GM19023 (cell line): ENCODE measurements around the gene FAM240A.
"Not testable (repeated sequence)": the region's sequence is repeated elsewhere in the genome, so short reads cannot be mapped to it uniquely, and the experiment has no call there.

Experiments
- ATAC-seq: cut with Tn5 transposase; IDR thresholded peaks from one replicate; pipeline ENCODE4 v1.9.1; 2021; ENCODE audit warnings: mild to moderate bottlenecking, moderate library complexity; ENCODE audit not compliant: unreplicated experiment

Gene FAM240A

DNA sequence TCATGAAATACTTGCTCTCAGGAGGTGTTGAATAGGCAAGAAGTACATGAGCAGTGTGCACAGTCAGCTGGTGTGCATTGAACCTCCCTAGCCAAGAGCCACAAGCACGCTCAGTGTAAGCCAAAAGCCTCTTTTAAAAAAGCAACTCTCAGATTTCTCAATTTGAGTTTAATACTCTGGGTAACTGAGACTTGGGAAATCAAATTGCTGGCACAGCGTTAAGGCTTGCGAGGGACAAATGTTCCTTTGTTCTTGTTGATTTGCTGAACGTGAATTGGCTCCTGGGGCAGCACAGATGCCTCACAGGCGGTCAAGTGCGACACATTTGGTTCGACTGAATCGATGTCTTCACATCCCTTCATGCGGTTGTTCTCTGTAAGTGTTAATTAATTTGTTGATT, at the start of gene FAM240A:
TSS of gene FAM240A (plus strand) at position 202 of the 400 bp plus-strand sequence. CDS start at position 361, 159 bp downstream.
- ATAC-seq: no peak

DNA sequence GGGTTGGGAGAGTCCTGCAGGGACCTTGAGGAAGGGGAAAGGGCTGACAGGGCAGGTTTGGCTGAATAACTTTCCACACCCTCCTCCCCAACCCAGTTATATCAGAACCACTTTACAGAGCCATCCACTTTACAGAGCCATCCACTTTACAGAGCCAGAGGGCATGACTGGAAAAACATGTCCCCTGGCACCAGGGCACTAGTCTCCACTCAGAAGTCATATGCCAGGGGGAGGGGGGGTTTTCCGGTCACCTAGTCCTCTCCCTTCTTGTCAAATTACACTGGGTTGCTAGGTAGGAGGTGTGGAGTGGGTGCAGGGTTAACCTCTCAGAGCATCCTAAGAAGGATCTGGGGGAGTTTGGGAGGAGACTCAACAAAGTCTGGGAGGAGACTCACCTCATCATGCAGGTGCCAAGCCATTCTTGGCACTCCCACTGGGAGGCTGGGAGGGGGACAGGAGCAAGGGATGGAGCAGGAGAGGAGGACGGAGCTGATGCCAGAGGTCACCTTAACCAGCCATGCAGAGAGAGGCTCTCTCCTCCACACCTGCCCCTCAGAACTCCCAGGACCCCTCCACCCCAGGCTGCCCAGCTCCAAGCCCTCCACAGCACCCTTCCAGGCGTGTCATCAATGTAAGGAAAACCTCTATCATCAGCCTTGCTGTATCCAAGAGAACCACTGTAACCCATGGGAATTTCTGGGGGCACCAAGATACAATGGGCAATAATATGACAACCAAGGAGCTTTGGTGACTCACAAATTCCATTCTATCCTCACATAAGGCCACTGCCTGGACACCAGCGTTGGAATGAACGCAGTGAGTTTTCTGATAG, 47.9 kb upstream of the FAM240A start:
- ATAC-seq: no peak

DNA sequence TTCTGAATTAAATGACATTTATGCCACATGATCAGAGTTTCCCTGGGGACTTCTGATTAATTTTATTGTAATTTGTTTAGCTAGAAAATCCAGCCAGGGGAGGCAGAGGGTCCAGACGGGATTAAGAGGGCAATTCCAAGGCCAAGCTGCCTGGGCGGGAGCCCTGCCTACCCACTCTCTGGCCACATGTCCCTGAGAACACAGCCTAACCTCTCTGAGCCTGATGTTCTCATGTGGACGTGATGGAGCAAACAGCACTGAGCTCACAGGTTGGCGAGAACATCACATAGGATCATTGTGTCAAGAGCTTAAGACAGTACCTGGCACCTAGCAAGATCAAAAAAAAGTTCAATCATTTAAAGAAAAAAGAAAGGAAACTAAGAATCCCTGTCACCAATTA, 47.2 kb upstream of the FAM240A start:
- ATAC-seq: no peak

DNA sequence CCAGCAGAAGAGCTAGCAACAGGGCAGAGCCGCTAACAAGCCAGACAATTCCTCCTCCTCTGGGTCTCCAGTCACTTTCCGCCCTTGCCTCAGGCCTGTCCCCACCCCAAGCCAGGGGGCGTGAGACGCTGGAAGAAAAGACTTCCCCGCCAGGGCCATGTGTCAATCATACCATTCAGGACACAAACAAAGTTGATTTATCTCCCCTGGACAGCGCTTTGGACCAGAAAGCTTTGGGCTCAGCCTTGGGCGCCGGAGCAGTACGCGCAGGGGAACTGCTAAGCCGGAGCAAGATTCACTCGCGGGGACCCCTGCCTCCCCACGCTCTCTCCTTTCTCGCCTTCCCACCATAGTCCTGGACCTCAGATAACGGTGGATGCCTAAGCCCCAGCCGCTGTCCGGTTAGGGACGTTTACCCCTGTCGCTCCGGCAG, 46.7 kb upstream of the FAM240A start:
- ATAC-seq: no peak

DNA sequence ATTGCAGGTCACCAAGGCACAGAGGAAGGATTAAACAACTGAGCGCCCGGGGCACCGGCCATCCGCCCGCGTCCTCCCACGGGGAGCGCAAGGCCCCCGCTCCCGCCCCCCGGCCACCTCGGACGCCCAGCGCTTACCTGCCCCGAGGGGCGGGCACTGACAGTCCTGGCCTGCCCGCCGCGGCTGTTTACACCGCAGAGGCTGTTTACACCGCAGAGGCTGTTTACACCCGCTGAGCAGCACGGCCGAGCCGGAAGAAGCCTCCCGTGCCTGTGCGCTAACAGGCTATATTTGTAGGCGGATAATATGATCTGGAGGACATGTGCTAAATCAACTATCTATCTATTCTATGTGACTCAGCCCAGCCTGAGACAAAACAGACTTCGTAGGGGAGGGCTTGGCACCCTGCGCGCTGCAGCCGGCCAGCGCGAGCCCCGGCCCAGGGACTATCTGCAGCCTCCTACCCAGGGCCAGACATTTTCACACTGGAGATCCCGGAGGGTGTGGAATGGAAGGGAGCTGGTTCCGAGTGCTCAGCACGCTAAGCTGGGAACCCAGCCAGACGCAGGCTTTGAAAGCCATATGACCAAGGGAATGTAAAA, 46.2 kb upstream of the FAM240A start, which contains the start of gene LRRC2:
TSS of gene LRRC2 (minus strand) at position 263 of the 602 bp plus-strand sequence. CDS start 14,711 bp downstream, outside the sequence.
- no peak for ATAC-seq

GRCh38 chr3:46571684-46572083, 40.6 kb upstream of the FAM240A start:
- ATAC-seq: no peak

- no peak for ATAC-seq
Observed at GRCh38 chr3:46573701-46574100, 38.6 kb upstream of the FAM240A start.

GRCh38 chr3:46574243-46574646, 38.1 kb upstream of the FAM240A start:
- no peak for ATAC-seq

- no peak for ATAC-seq
Observed at GRCh38 chr3:46574881-46575576, 37.3 kb upstream of the FAM240A start.

DNA sequence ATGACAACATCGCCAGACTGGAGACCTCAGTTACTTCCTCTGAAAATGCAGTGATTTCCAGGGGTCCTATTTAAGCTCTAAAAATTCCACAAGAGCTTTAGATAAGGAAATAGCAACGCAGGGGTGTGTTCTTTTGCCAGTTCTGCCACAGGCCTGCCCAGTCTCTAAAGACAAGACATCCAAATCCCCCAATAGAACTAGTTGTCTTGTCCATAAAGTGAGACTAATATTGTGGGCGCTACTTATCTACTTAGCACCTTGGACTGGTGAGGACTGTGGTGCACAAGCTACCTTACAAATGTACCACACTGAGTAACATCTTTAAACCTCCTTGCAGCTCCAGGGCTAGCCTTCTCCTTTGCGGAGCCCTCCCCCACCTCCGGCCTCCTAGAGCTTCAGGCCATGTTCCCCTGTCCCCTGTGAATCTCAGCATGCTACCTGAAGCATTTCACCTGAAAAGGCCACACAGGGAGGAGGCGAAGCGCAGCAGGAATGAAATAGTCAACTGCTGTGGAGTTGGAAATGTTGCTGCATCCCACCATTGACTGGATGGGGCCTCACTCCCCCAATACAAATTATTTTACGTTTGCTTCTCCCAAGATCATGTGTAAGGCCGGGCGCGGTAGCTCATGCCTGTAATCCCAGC, 36.6 kb upstream of the FAM240A start:
- ATAC-seq: no peak

DNA sequence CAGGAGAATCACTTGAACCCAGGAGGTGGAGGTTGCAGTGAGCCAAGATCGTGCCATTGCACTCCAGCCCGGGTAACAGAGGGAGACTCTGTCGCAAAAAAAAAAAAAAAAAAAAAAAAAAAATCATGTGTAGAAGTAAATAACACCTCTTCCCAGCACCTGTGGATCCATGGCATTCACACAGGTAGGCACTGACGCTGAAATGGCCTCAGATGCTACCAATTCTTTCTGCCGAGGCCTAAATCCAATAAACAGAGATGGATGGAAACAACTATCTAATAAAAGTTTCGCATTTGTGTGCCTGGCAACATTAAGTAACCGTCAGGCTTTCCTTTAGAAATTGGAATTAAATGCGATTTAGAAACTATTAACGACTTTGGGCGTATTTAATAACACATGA, 35.9 kb upstream of the FAM240A start:
- ATAC-seq: no peak

DNA sequence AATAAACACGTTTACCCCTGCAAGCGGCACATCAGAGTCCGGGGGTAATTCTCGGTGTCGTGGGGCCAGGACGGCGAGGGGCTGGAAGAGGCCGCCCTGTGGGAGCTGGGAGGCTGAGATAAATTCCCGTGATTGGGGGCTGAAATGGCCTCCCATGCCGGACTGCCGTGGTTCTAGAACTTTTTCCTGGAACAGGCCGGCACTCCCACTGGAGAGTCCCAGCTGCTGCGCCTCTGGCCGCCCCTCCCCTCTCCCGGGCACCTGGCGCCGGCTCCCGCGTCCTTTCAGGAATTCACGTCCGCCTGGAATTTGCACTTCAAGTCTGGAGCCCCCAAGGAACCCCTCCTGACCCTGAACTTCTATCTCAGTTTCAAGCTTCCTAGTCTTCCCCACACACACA, 35.4 kb upstream of the FAM240A start:
- no peak for ATAC-seq

DNA sequence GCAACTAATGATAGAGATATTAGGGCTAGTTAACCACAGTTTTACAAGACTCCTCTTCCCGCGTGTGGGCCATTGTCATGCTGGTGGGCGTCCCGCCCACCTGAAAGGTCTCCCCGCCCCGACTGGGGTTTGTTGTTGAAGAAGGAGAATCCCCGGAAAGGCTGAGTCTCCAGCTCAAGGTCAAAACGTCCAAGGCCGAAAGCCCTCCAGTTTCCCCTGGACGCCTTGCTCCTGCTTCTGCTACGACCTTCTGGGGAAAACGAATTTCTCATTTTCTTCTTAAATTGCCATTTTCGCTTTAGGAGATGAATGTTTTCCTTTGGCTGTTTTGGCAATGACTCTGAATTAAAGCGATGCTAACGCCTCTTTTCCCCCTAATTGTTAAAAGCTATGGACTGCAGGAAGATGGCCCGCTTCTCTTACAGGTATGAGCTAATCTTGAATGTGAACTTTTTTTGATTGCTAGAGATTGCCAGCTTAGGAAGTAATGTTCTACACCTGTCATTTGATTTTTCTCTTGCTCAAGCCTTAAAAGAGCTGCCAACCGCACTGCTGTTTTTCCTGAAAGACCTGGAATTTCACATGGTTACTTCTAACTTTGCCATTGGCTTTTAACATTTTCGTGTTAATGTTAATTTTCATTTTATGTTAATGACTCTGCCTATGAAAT, 34.6 kb upstream of the FAM240A start:
- not testable (repeated sequence) for ATAC-seq

DNA sequence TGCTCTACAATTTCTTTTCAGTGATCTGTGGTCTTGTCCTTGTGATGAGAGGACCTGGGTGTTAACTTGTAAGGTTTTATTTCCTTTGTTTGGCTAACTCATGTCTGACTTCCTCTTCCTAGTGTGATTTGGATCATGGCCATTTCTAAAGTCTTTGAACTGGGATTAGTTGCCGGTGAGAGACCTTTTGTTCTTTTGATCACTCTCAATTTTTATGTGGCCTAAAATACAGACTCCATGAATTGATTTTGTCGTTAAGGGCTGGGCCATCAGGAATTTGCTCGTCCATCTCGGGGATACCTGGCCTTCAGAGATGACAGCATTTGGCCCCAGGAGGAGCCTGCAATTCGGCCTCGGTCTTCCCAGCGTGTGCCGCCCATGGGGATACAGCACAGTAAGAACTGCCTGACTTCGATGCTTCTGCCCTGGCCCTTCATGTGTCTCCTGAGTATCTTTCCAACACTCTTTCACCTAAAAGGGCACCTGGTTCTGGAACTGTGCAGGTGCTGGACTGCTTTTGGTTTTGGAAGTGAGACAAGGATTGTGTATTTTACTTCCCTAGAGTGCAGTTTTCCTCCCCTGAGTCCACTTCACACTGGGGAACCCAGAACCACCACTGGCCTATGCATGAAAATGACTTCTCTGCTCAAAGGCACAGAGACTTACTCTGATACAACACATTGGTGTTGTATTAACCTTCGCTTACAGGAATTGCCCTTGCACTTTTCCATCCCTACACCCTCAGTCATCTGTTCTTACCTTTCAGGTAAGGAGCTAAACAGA, 33.2 kb upstream of the FAM240A start:
- no peak for ATAC-seq

GRCh38 chr3:46579756-46580286, 32.5 kb upstream of the FAM240A start:
- ATAC-seq: no peak

- ATAC-seq: no peak
Observed at GRCh38 chr3:46580675-46581074, 31.6 kb upstream of the FAM240A start.

- no peak for ATAC-seq
Observed at GRCh38 chr3:46584598-46585467, 27.5 kb upstream of the FAM240A start.

DNA sequence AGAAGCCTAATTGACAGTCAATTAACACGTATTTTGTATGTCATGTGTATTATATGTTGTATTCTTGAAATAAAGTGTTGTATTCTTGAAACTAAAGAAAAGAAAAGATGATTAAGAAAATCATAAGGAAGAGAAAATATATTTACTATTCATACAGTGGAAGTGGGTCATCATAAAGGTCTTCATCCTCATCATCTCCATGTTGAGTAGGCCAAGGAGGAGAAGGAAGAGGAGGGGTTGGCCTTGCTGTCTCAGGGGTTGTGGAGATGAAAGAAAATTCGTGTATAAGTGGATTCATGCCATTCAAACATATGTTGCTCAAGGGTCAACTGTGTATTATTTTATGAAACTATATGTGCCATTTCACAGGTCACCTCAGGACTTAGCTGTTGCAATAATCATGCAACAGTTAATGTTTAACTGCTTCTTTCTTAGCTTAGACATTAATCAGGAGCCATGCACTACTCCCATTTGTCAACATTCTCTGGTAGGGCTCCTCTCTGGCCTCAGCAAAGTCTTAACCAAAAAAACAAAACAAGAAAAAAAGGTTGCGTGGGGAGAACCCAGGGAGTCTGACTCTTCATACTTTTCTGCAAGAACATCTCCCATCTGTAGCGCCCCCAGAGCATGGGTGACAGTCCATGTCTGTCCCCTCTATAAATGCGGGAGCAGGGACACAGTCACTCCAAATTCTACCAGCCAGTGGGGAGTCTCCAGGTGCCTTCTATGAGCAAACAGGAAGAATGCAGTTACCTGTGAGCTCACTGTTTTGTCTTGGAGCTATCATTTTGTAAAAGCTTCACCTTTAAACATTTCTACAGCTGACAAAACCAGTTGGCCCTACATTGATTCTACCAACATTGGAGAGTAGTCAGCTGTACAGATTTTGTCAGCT, 26.3 kb upstream of the FAM240A start:
- no peak for ATAC-seq
